Stomach (tissue), 9 donors: ENCODE measurements around the gene DISP3. TPM values are rescaled to one million over a fixed set of nuclear protein-coding genes. Genes with fewer than 3 reads are reported as not detected.

ENCODE experiments used
- DNase-seq, 2 donors: peaks; one replicate each; pipeline versions ENCODE4 v3.0.0 to v3.0.0-alpha.2; 2013 to 2019
- H3K27ac ChIP-seq, 5 donors: fragments of 200-600 bp in 4 of 5; sonication (generic) in 4 of 5; one replicate each; pipeline ENCODE4 v1.5.1; 2013 to 2019; ENCODE audit warnings: mild to moderate bottlenecking in 1 of 5, moderate library complexity in 1 of 5
- H3K27me3 ChIP-seq, 3 donors: fragments of 200-600 bp; sonication (generic); one replicate each; pipeline ENCODE4 v1.5.1; 2017 to 2019; ENCODE audit warnings: mixed run types in 1 of 3
- H3K36me3 ChIP-seq, 4 donors: fragments of 200-600 bp; sonication (generic); 1 replicate in 3 of 4; 2 replicates in 1 of 4; pipeline ENCODE4 v1.5.1; 2016 to 2019
- H3K4me1 ChIP-seq, 4 donors: fragments of 200-600 bp; sonication (generic); one replicate each; pipeline ENCODE4 v1.5.1; 2016 to 2019
- H3K4me3 ChIP-seq, 4 donors: fragments of 200-600 bp; sonication (generic) in 3 of 4; one replicate each; pipeline ENCODE4 v1.5.1; 2016 to 2019; ENCODE audit warnings: mild to moderate bottlenecking in 1 of 4
- H3K9me3 ChIP-seq, 4 donors: fragments of 200-600 bp; sonication (generic); one replicate each; pipeline ENCODE4 v1.5.1; 2016 to 2019
- EP300 ChIP-seq: sonication (generic); formaldehyde crosslinking; IDR thresholded peaks from one replicate; pipeline ENCODE4 v1.6.1; 2017; ENCODE audit warnings: antibody characterized with exemption
- POLR2A ChIP-seq, 4 donors: fragments of 450-650 bp; IDR thresholded peaks; one replicate each; pipeline ENCODE4 v1.6.1; 2016; ENCODE audit warnings: antibody characterized with exemption in 4 of 4, control low read depth in 2 of 4, mild to moderate bottlenecking in 1 of 4, moderate library complexity in 1 of 4
- POLR2AphosphoS5 ChIP-seq, 3 donors: sonication (generic); formaldehyde crosslinking; IDR thresholded peaks; one replicate each; pipeline ENCODE4 v1.6.1; 2016; ENCODE audit warnings: antibody characterized with exemption in 3 of 3
- WGBS, 5 donors: extraction: QIAGEN DNeasy Blood & Tissue Kit in 3 of 5; methylation state at CpG; one replicate each; pipeline versions ENCODE4 v1.1.5 to v1.1.7; 2013 to 2018; 5-methylcytosine and 5-hydroxymethylcytosine counted together
- intact Hi-C: fragments of 100-400 bp; cut with DNase I; formaldehyde crosslinking; loops from one replicate; pipeline ENCODE4 v1.15.1; 2023; ENCODE audit warnings: low total_unique reads
- polyA plus RNA-seq, 3 donors: library from polyadenylated mRNA; stranded (reverse); fragments of 200-250 nt; gene quantifications; one replicate each; pipeline ENCODE4 v1.2.3, GENCODE V29; 2013
- total RNA-seq, 5 donors: library from RNA; depleted of rRNA; stranded (reverse); fragments of >200 nt; gene quantifications; one replicate each; pipeline versions ENCODE4 v1.1.0 to v1.2.3, GENCODE V29; 2014 to 2016
- TF ChIP-seq, protein P1 (sequence below), 7 experiments: fragments of 450-650 bp in 4 of 7; fragments of 200-600 bp in 3 of 7; sonication (generic) in 3 of 7; IDR thresholded peaks; one replicate each; pipeline ENCODE4 v1.5.1; 2016 to 2019; ENCODE audit warnings: antibody characterized with exemption in 7 of 7, control low read depth in 2 of 7, mild to moderate bottlenecking in 1 of 7
- donor health status: healthy with polysubstance abuse.
- donor health status: Bipolar disorder and iron deficiency.
- donor health status: healthy.

DISP3 gene
- total and polyA plus RNA-seq, 8 donors: 0.08 to 0.45 TPM; not detected in 6

DNA sequence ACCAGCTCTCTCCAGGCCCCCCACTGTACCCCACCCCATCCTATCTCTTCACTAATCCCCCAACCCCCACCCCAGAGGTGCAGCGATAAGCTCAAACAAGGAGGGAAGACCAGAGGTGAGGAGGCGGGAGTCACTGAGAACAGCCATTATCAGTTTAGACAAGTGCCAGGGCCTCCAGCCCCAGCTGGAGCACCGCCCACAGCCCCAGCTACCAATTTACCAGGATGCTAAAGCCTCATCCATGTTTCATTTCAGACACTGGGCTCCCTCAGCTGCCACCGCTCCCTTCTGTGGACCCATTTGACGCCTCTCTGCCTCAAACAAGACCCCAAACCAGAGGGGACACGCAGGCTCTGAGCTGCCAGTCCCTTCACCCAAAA is 80.6 kb downstream of the DISP3 start:
- H3K4me3 ChIP-seq: no peak overlapping the region
- no peak for DNase-seq
- H3K27ac ChIP-seq: no peak overlapping the region
- no peak for TF ChIP-seq EP300
- TF ChIP-seq POLR2A (IDR thresholded peaks at IDR 0.05): no peak
- TF ChIP-seq, protein P1, sequence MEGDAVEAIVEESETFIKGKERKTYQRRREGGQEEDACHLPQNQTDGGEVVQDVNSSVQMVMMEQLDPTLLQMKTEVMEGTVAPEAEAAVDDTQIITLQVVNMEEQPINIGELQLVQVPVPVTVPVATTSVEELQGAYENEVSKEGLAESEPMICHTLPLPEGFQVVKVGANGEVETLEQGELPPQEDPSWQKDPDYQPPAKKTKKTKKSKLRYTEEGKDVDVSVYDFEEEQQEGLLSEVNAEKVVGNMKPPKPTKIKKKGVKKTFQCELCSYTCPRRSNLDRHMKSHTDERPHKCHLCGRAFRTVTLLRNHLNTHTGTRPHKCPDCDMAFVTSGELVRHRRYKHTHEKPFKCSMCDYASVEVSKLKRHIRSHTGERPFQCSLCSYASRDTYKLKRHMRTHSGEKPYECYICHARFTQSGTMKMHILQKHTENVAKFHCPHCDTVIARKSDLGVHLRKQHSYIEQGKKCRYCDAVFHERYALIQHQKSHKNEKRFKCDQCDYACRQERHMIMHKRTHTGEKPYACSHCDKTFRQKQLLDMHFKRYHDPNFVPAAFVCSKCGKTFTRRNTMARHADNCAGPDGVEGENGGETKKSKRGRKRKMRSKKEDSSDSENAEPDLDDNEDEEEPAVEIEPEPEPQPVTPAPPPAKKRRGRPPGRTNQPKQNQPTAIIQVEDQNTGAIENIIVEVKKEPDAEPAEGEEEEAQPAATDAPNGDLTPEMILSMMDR (IDR thresholded peaks at IDR 0.05): no peak
- TF ChIP-seq POLR2AphosphoS5 (IDR thresholded peaks at IDR 0.05): no peak
- WGBS, 5 donors: 40 to 54% (median 46%) methylated on average over 6 of the region's 6 CpGs
- no peaks in the 10 kb centered on the region for H3K9me3 ChIP-seq
- intact Hi-C loops: no loop called here
- no peaks in the 10 kb centered on the region for H3K4me1 ChIP-seq
- H3K36me3 ChIP-seq: no peaks in the 10 kb centered on the region
- H3K27me3 ChIP-seq: peaks cover 0 to 93% (median 59%) of the 10 kb centered on the region in 3 donors

DNA sequence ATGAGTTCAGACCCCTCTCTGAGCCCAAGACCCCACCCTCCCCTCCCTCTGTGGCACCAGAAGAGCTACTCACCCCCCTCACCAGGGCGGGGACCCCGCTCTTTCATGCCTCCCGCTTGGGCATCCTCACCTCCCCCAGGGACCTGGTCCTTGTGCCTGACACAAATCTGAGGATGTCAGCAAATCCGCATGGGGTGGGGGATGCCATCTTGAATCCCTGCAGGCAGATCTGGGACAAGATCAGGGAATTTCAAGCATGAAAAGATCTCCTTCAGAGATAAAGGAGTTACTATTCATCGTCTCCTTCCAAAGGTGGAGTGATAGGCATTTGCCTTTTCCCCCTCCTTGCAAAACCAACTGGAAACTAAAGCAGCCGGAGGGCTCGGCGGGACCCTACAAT is 81.1 kb downstream of the DISP3 start:
- Histone ChIP-seq H3K27me3 (peaks cover 0 to 91% (median 59%) of the 10 kb centered on the region in 3 donors), H3K9me3 (no peaks in the 10 kb centered on the region), H3K4me3 (no peak overlapping the region), H3K36me3 (no peaks in the 10 kb centered on the region), H3K4me1 (no peaks in the 10 kb centered on the region), H3K27ac (no peak overlapping the region)
- DNase-seq: no peak
- WGBS, 5 donors: 65 to 76% (median 73%) methylated on average over 8 of the region's 8 CpGs
- TF ChIP-seq EP300 (no peak), POLR2AphosphoS5 (IDR thresholded peaks at IDR 0.05) (no peak), POLR2A (IDR thresholded peaks at IDR 0.05) (no peak)
- TF ChIP-seq, protein P1 (IDR thresholded peaks at IDR 0.05): no peak
- intact Hi-C loops: no loop called here

DNA sequence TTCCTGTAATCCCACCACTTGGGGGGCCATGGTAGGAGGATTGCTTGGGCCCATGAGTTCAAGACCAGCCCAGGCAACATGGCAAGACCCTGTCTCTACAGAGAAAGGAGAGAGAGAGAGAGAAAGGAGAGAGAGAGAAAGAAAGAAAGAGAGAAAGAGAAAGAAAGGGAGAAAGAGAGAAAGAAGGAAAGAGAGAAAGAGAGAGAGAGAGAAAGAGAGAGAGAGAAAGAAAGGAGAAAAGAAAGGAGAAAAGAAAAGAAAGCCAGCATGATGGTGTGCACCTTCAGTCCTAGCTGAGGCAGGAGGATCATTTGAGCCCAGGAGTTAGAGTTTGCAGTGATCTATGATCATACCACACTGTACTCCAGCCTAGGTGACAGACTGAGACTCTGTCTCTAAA is 82.8 kb downstream of the DISP3 start:
- TF ChIP-seq, protein P1 (IDR thresholded peaks at IDR 0.05): no peak
- TF ChIP-seq POLR2AphosphoS5 (IDR thresholded peaks at IDR 0.05) (no peak), EP300 (no peak), POLR2A (IDR thresholded peaks at IDR 0.05) (no peak)
- intact Hi-C loops: no loop called here

DNA sequence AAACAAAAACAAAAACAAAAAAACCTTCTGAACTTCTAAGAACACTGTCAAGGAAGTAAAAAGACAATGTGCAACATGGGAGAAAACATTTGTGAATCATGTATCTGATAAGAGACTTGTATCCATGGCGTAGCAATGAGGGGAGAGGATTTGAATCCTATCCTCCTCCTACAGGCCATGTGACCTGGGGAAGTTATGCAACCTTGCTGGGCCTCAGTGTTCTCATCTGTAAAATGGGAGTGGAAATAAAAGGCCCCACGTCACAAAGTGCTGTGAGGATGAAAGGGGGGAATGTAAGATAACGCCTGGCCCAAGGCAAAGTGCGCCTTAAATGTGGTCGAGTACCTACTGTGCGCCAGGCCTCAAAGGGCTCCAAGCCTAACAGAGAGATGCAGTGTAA is 83.7 kb downstream of the DISP3 start:
- no peaks in the 10 kb centered on the region for H3K9me3 ChIP-seq
- no peaks in the 10 kb centered on the region for H3K36me3 ChIP-seq
- no peak overlapping the region for H3K4me3 ChIP-seq
- TF ChIP-seq POLR2AphosphoS5 (IDR thresholded peaks at IDR 0.05): no peak
- TF ChIP-seq POLR2A (IDR thresholded peaks at IDR 0.05): no peak
- TF ChIP-seq, protein P1 (IDR thresholded peaks at IDR 0.05): no peak
- no peak for TF ChIP-seq EP300
- H3K27me3 ChIP-seq: peaks cover 0 to 89% (median 49%) of the 10 kb centered on the region in 3 donors
- H3K27ac ChIP-seq: no peak overlapping the region
- no peak for DNase-seq
- WGBS, 5 donors: 72 to 88% (median 83%) methylated on average over 6 of the region's 6 CpGs
- H3K4me1 ChIP-seq: no peaks in the 10 kb centered on the region
- intact Hi-C loops: no loop called here

More for the DNA sequence above, 82.8 kb downstream of the DISP3 start:
- Histone ChIP-seq H3K4me1 (no peaks in the 10 kb centered on the region), H3K27ac (no peak overlapping the region), H3K27me3 (peaks cover 0 to 90% (median 49%) of the 10 kb centered on the region in 3 donors), H3K9me3 (no peaks in the 10 kb centered on the region), H3K36me3 (no peaks in the 10 kb centered on the region), H3K4me3 (no peak overlapping the region)
- no peak for DNase-seq
